K562 (cell line): Measurements from ENCODE around the gene CHRM4. TPM values are rescaled to one million over a fixed set of nuclear protein-coding genes. Genes with fewer than 3 reads are reported as not detected.
A peak's percentile ranks its signal among the peaks of the same experiment; 100 is the strongest.

Experiments
- CGGBP1 ChIP-seq: fragments of 250-450 bp; sonication (Bioruptor Pico); IDR thresholded peaks from 2 replicates; pipeline ENCODE4 v1.9.0; 2021; ENCODE audit warnings: mild to moderate bottlenecking
- KLF16 ChIP-seq: IDR thresholded peaks from 2 replicates; pipeline ENCODE4 v1.6.1; 2016; ENCODE audit warnings: antibody characterized with exemption
- NBN ChIP-seq: fragments of 450-650 bp; IDR thresholded peaks from 2 replicates; pipeline ENCODE4 v1.6.1; 2016; ENCODE audit warnings: low read depth, mild to moderate bottlenecking
- NCOA1 ChIP-seq: fragments of 450-650 bp; IDR thresholded peaks from 2 replicates; pipeline ENCODE4 v1.6.1; 2016; ENCODE audit warnings: low read depth
- RCOR1 ChIP-seq, 2 experiments: IDR thresholded peaks; 2 replicates each; pipeline ENCODE4 v1.6.1; 2012; ENCODE audit warnings: low read depth in 2 of 2, low read length in 2 of 2, borderline replicate concordance in 1 of 2, improper control_type of control experiment in 1 of 2
- SOX6 ChIP-seq: fragments of 450-650 bp; IDR thresholded peaks from 2 replicates; pipeline ENCODE4 v1.6.1; 2014; ENCODE audit warnings: mild to moderate bottlenecking
- SREBF2 ChIP-seq: sonication (generic); formaldehyde crosslinking; IDR thresholded peaks from 2 replicates; pipeline ENCODE4 v1.4.0; 2020; ENCODE audit warnings: mild to moderate bottlenecking, missing genetic modification reagents
- ZNF24 ChIP-seq: fragments of 450-650 bp; IDR thresholded peaks from 2 replicates; pipeline ENCODE4 v1.6.1; 2016
- ZNF318 ChIP-seq, 2 experiments: fragments of 450-650 bp; IDR thresholded peaks; 2 replicates each; pipeline ENCODE4 v1.6.1; 2016; ENCODE audit warnings: mild to moderate bottlenecking in 2 of 2, borderline replicate concordance in 1 of 2, low read depth in 1 of 2, moderate library complexity in 1 of 2
- ZZZ3 ChIP-seq: fragments of 450-650 bp; IDR thresholded peaks from 2 replicates; pipeline ENCODE4 v1.6.1; 2016; ENCODE audit warnings: antibody characterized with exemption, mild to moderate bottlenecking, moderate library complexity
- polyA plus RNA-seq, 8 experiments: library from polyadenylated mRNA; depleted of rRNA in 4 of 8; stranded (reverse) in 5 of 8; unstranded in 3 of 8; fragments of >200 nt; fragmentation: Nextera tagmentation in 2 of 8; fragmentation: Illumina TruSeq in 1 of 8; extraction: Ambion mirVana in 2 of 8; extraction: Trizol in 1 of 8; gene quantifications; 2 replicates each; pipeline versions ENCODE4 v1.2.1 to v1.2.3, GENCODE V29; 2011 to 2014; ENCODE audit warnings: inconsistent platforms in 1 of 8, missing spikeins in 1 of 8
- total RNA-seq, 7 experiments: library from RNA; depleted of rRNA in 6 of 7; stranded (reverse); fragments of >200 nt in 6 of 7; fragmentation: Illumina TruSeq in 2 of 7; extraction: Trizol in 2 of 7; gene quantifications; 2 replicates each; pipeline versions ENCODE4 v1.2.1 to v1.2.3, GENCODE V29; 2011 to 2021; ENCODE audit warnings: low replicate concordance in 1 of 7
- TF ChIP-seq, protein P1 (sequence below): fragments of 450-650 bp; formaldehyde crosslinking; IDR thresholded peaks from 2 replicates; pipeline ENCODE4 v1.4.0; 2020; ENCODE audit warnings: mild to moderate bottlenecking, mixed read lengths
- TF ChIP-seq, protein P2 (sequence below), 2 experiments: fragments of 450-650 bp; IDR thresholded peaks; 2 replicates each; pipeline ENCODE4 v1.6.1; 2018; ENCODE audit warnings: mild to moderate bottlenecking in 2 of 2, low read depth in 1 of 2; ENCODE audit not compliant: partially characterized antibody in 2 of 2
- TF ChIP-seq, protein P3 (sequence below): fragments of 200-800 bp; sonication (Bioruptor generic); IDR thresholded peaks from 2 replicates; pipeline ENCODE4 v1.6.1; 2017; ENCODE audit warnings: missing genetic modification characterization, missing compliant biosample characterization

Gene CHRM4
- total and polyA plus RNA-seq, 9 of the 15 experiments (the other 6 are each of a cell fraction or from before 2014, with no cell fraction given), result 0.22 to 1.3 (median 0.40) TPM; not detected in 2

GRCh38 chr11:46427364-46427763, 35.8 kb upstream of the CHRM4 start (continued):
- TF ChIP-seq, protein P1, sequence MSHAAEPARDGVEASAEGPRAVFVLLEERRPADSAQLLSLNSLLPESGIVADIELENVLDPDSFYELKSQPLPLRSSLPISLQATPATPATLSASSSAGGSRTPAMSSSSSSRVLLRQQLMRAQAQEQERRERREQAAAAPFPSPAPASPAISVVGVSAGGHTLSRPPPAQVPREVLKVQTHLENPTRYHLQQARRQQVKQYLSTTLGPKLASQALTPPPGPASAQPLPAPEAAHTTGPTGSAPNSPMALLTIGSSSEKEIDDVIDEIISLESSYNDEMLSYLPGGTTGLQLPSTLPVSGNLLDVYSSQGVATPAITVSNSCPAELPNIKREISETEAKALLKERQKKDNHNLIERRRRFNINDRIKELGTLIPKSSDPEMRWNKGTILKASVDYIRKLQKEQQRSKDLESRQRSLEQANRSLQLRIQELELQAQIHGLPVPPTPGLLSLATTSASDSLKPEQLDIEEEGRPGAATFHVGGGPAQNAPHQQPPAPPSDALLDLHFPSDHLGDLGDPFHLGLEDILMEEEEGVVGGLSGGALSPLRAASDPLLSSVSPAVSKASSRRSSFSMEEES, result no peak
- TF ChIP-seq ZNF24, result no peak
- peak in 1 of 2 experiments; percentile 70; a peak in 2 of 4 replicates for TF ChIP-seq RCOR1 (IDR thresholded peaks at IDR 0.05; ENCODE audit: borderline replicate concordance in 1 of 2, low read depth in 2 of 2, low read length in 2 of 2)
- TF ChIP-seq CGGBP1 (CRISPR knock-in tag), result no peak
- TF ChIP-seq, protein P2, sequence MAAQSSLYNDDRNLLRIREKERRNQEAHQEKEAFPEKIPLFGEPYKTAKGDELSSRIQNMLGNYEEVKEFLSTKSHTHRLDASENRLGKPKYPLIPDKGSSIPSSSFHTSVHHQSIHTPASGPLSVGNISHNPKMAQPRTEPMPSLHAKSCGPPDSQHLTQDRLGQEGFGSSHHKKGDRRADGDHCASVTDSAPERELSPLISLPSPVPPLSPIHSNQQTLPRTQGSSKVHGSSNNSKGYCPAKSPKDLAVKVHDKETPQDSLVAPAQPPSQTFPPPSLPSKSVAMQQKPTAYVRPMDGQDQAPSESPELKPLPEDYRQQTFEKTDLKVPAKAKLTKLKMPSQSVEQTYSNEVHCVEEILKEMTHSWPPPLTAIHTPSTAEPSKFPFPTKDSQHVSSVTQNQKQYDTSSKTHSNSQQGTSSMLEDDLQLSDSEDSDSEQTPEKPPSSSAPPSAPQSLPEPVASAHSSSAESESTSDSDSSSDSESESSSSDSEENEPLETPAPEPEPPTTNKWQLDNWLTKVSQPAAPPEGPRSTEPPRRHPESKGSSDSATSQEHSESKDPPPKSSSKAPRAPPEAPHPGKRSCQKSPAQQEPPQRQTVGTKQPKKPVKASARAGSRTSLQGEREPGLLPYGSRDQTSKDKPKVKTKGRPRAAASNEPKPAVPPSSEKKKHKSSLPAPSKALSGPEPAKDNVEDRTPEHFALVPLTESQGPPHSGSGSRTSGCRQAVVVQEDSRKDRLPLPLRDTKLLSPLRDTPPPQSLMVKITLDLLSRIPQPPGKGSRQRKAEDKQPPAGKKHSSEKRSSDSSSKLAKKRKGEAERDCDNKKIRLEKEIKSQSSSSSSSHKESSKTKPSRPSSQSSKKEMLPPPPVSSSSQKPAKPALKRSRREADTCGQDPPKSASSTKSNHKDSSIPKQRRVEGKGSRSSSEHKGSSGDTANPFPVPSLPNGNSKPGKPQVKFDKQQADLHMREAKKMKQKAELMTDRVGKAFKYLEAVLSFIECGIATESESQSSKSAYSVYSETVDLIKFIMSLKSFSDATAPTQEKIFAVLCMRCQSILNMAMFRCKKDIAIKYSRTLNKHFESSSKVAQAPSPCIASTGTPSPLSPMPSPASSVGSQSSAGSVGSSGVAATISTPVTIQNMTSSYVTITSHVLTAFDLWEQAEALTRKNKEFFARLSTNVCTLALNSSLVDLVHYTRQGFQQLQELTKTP (IDR thresholded peaks at IDR 0.05; ENCODE audit: low read depth in 1 of 2, partially characterized antibody in 2 of 2), result no peak
- TF ChIP-seq NBN, result no peak
- TF ChIP-seq SOX6, result peak; percentile 39; the same call in 1 of the 2 replicates
- TF ChIP-seq, protein P3, sequence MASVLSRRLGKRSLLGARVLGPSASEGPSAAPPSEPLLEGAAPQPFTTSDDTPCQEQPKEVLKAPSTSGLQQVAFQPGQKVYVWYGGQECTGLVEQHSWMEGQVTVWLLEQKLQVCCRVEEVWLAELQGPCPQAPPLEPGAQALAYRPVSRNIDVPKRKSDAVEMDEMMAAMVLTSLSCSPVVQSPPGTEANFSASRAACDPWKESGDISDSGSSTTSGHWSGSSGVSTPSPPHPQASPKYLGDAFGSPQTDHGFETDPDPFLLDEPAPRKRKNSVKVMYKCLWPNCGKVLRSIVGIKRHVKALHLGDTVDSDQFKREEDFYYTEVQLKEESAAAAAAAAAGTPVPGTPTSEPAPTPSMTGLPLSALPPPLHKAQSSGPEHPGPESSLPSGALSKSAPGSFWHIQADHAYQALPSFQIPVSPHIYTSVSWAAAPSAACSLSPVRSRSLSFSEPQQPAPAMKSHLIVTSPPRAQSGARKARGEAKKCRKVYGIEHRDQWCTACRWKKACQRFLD, result no peak
- TF ChIP-seq ZNF318 (IDR thresholded peaks at IDR 0.05; ENCODE audit: borderline replicate concordance in 1 of 2, low read depth in 1 of 2), result no peak
- no peak for TF ChIP-seq KLF16
- TF ChIP-seq ZZZ3, result no peak
- no peak for TF ChIP-seq NCOA1
- TF ChIP-seq SREBF2, result no peak
